GM12878 (cell line): ENCODE measurements around the gene PRKN. TPM values are rescaled to one million over a fixed set of nuclear protein-coding genes. Genes with fewer than 3 reads are reported as not detected.
"Not testable (repeated sequence)": the region's sequence is repeated elsewhere in the genome, so short reads cannot be mapped to it uniquely, and the experiment has no call there.

Experiments used
- ATAC-seq: fragments of 200-7000 bp; cut with Tn5 transposase; 3 replicates; pipeline ENCODE4 v1.9.1; 2020; ENCODE audit warnings: mild to moderate bottlenecking, moderate library complexity
- BruUV-seq: library from RNA; stranded (reverse); fragments of 400-500 nt; replicated peaks from 2 replicates; lab custom pipeline; 2021; lab: Mats Ljungman, UMichigan
- CTCF ChIA-PET: fragments of 300-600 bp; sonication (Branson Sonifier 250); formaldehyde crosslinking; extraction: SDS; loops from one replicate; lab custom pipeline; 2021; ENCODE audit warnings: inconsistent platforms; lab: Yijun Ruan, JAX
- POLR2A ChIA-PET: fragments of 350-600 bp; formaldehyde crosslinking; extraction: SDS; loops from one replicate; lab custom pipeline; 2021; ENCODE audit warnings: inconsistent platforms; lab: Charles Lee
- RAD21 ChIA-PET: fragments of 300-600 bp; sonication (Branson Sonifier 250); formaldehyde crosslinking; loops from one replicate; lab custom pipeline; 2023; ENCODE audit warnings: antibody characterized with exemption; ENCODE audit not compliant: unreplicated experiment; lab: Charles Lee
- SMC1A ChIA-PET: fragments of 300-600 bp; sonication (Branson Sonifier 250); formaldehyde crosslinking; loops from one replicate; lab custom pipeline; 2023; ENCODE audit not compliant: unreplicated experiment, uncharacterized antibody; lab: Charles Lee
- DNase-seq: peaks from one replicate; pipeline ENCODE4 v3.0.0-alpha.2; 2011; ENCODE audit warnings: low read depth, low spot score
- FAIRE-seq: peaks from 3 replicates; lab custom pipeline; 2011; peaks lifted over from hg19 to GRCh38; lab: Jason Lieb, UNC
- H2AFZ ChIP-seq: 2 replicates; pipeline ENCODE4 v1.6.0; 2011; ENCODE audit warnings: low read depth, low read length, control low read depth; ENCODE audit not compliant: control insufficient read depth
- H3K27ac ChIP-seq: 2 replicates; pipeline ENCODE4 v1.5.1; 2011; ENCODE audit warnings: control low read depth; ENCODE audit not compliant: control insufficient read depth, insufficient read depth
- H3K27me3 ChIP-seq, 2 experiments: replicated peaks in 1 of 2; 2 replicates each; pipeline versions ENCODE4 v1.6.0 to v1.6.1; 2011; ENCODE audit warnings: low read length in 1 of 2; ENCODE audit not compliant: control insufficient read depth in 2 of 2, insufficient read depth in 2 of 2
- H3K36me3 ChIP-seq, 2 experiments: 2 replicates each; pipeline ENCODE4 v1.5.1; 2011; ENCODE audit warnings: low read length in 1 of 2; ENCODE audit not compliant: control insufficient read depth in 2 of 2, insufficient read depth in 2 of 2
- H3K4me1 ChIP-seq: 2 replicates; pipeline ENCODE4 v1.6.1; 2011; ENCODE audit warnings: mild to moderate bottlenecking, low read length, moderate library complexity, mixed read lengths; ENCODE audit not compliant: control insufficient read depth, insufficient read depth
- H3K4me2 ChIP-seq: 2 replicates; pipeline ENCODE4 v1.6.0; 2011; ENCODE audit warnings: control low read depth; ENCODE audit not compliant: control insufficient read depth, insufficient read depth
- H3K4me3 ChIP-seq: fragments of 200-600 bp; sonication (generic); 2 replicates; pipeline ENCODE4 v1.5.1; 2016
- H3K79me2 ChIP-seq: 2 replicates; pipeline ENCODE4 v1.6.0; 2011; ENCODE audit warnings: low read length; ENCODE audit not compliant: control insufficient read depth, insufficient read depth
- H3K9ac ChIP-seq: 2 replicates; pipeline ENCODE4 v1.8.0; 2011; ENCODE audit warnings: low read length, control low read depth, mixed read lengths; ENCODE audit not compliant: control insufficient read depth, insufficient read depth
- H3K9me3 ChIP-seq: replicated peaks from 3 replicates; pipeline ENCODE4 v1.5.1; 2011; ENCODE audit warnings: mild to moderate bottlenecking, low read length; ENCODE audit not compliant: control insufficient read depth, insufficient read depth
- H4K20me1 ChIP-seq: 2 replicates; pipeline ENCODE4 v1.6.0; 2011; ENCODE audit not compliant: control insufficient read depth, insufficient read depth
- FOXK2 ChIP-seq: fragments of 450-650 bp; IDR thresholded peaks from 2 replicates; pipeline ENCODE4 v1.6.1; 2017; ENCODE audit warnings: mild to moderate bottlenecking, moderate library complexity
- IRF4 ChIP-seq: IDR thresholded peaks from 2 replicates; pipeline ENCODE4 v1.6.1; 2011; ENCODE audit warnings: low read depth, low read length
- WGBS: methylation state at CpG from one replicate; pipeline ENCODE4 v1.1.6; 2016; ENCODE audit warnings: low lambda C conversion rate; ENCODE audit not compliant: insufficient replicate concordance, insufficient coverage; ENCODE audit errors: missing lambda C conversion rate; 5-methylcytosine and 5-hydroxymethylcytosine counted together
- in situ Hi-C: fragments of 300-500 bp; cut with MboI; formaldehyde crosslinking; loops from 9 replicates; pipeline ENCODE4 v1.14.3; 2018; ENCODE audit warnings: mixed read lengths
- intact Hi-C: fragments of 100-400 bp; cut with micrococcal nuclease; formaldehyde crosslinking; loops from one replicate; pipeline ENCODE4 v1.14.2; 2022; ENCODE audit not compliant: unreplicated experiment
- polyA plus RNA-seq, 11 experiments: library from polyadenylated mRNA; depleted of rRNA in 4 of 11; unstranded in 6 of 11; stranded (reverse) in 5 of 11; fragments of >200 nt; fragmentation: Nextera tagmentation in 4 of 11; fragmentation: Illumina TruSeq in 1 of 11; extraction: Ambion mirVana in 4 of 11; extraction: Trizol in 1 of 11; gene quantifications; 1 replicate in 1 of 11; 2 replicates in 10 of 11; pipeline versions ENCODE4 v1.2.1 to v1.2.3, GENCODE V29; 2011 to 2016; ENCODE audit warnings: inconsistent platforms in 2 of 11, missing spikeins in 2 of 11, low read depth in 1 of 11
- total RNA-seq, 4 experiments: library from RNA; depleted of rRNA in 3 of 4; stranded (reverse); fragments of >200 nt in 3 of 4; fragmentation: Illumina TruSeq in 1 of 4; extraction: Trizol in 1 of 4; gene quantifications; 2 replicates each; pipeline versions ENCODE4 v1.2.1 to v1.2.3, GENCODE V29; 2013 to 2021

PRKN gene
- total and polyA plus RNA-seq, 10 of the 15 experiments (the other 5 are each of a cell fraction or from before 2014, with no cell fraction given) = 0.06 to 0.09 TPM; not detected in 8

DNA sequence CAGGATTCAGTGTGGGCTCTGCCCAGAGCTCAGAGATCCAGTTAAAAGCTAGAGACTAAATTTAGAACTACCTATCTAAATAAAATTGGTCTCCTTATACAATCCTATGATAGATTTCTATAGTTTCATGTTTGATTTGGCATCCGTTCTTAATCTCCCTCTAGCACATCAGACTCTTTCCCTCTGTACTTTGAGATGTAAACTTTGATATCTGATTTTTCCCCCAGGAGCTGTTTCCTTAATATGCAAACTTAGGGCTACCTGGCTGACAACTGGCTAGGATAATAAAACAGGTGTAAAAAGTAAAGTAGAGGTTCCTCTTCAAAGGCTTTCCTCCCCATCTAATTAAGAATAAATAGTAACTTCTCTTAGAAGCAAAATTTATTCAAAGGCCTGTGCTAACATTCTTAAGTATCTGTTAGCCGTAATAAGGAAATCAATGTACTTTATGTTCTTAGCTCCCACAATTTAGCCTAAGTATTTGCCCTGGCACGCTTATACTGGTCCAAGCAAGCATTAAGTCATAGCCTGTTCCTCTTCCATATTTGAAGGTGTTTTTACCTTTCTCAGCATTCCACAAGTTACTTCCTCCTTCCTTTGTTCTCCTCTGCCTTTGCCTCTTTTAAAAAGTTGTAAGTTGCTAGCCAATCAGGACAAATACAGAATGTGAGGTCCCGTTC lies 1396.0 kb downstream of the PRKN start:
- H3K4me2 ChIP-seq, H3K4me1 ChIP-seq, H3K9me3 ChIP-seq, H4K20me1 ChIP-seq, BruUV-seq, H3K36me3 ChIP-seq, FAIRE-seq, H3K27me3 ChIP-seq, DNase-seq, H3K27ac ChIP-seq, ATAC-seq, H3K79me2 ChIP-seq, RAD21 ChIA-PET, H3K4me3 ChIP-seq, H2AFZ ChIP-seq, in situ Hi-C loops, intact Hi-C loops, H3K9ac ChIP-seq: not testable (repeated sequence)
- POLR2A ChIA-PET = interaction anchor here (0.7 kb wide), 1 partner anchor 13 kb away, joined by 4 read pairs; no protein-coding TSS in a partner anchor
- SMC1A ChIA-PET = interaction anchor here (0.7 kb wide), 1 partner anchor 77 kb away, joined by 3 read pairs; no protein-coding TSS in a partner anchor
- 27% methylated on average over 4 of the region's 4 CpGs for WGBS
- CTCF ChIA-PET = interaction anchor here (0.8 kb wide), 1 partner anchor 39 kb away, joined by 4 read pairs; no protein-coding TSS in a partner anchor

DNA sequence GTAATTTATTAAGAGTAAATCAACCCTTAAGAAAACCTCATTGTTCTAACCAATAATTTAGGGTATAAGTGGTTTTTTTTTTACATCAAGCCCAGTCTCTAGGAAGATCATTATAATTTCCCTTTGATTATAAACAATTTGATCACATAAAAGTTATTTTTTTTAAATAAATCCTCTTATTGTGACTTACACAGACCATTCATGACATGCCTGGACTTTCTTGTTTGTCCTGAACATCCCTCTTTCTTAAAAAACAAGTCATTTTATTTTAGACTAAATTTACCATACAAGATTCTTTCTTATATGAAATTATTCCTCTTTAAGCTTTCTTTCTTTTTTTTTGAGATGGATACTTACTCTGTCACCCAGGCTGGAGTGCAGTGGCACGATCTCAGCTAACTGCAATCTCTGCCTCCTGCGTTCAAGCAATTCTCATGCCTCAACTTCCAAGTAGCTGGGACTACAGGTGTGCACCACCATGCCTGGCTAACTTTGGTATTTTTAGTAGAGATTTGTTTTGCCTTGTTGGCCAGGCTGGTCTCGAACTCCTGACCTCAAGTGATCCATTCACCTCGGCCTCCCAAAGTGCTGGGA lies 1400.1 kb downstream of the PRKN start:
- no peak overlapping the region for H3K9ac ChIP-seq
- FAIRE-seq (no peak), DNase-seq (no peak), ATAC-seq (no peak)
- no peaks in the 10 kb centered on the region for H3K79me2 ChIP-seq
- CTCF ChIA-PET = no interaction called here
- no peak overlapping the region for H2AFZ ChIP-seq
- intact Hi-C loops (no loop called here), in situ Hi-C loops (no loop called here)
- TF ChIP-seq FOXK2 = no peak
- TF ChIP-seq IRF4 = no peak
- no TSS peak for BruUV-seq
- H3K36me3 ChIP-seq = no peaks in the 10 kb centered on the region
- H3K27ac ChIP-seq = no peak overlapping the region
- POLR2A ChIA-PET = no interaction called here
- H3K27me3 ChIP-seq = no peaks in the 10 kb centered on the region
- SMC1A ChIA-PET = interaction anchor here (0.9 kb wide), 1 partner anchor 226 kb away, joined by 4 read pairs; no protein-coding TSS in a partner anchor
- WGBS = 19% methylated on average over 4 of the region's 4 CpGs
- RAD21 ChIA-PET = no interaction called here
- no peaks in the 10 kb centered on the region for H4K20me1 ChIP-seq
- no peak overlapping the region for H3K4me3 ChIP-seq
- H3K4me2 ChIP-seq = no peak overlapping the region
- no peaks in the 10 kb centered on the region; the same call in 2 of the 3 replicates for H3K9me3 ChIP-seq
- H3K4me1 ChIP-seq = no peaks in the 10 kb centered on the region
